ENCODE data around the gene GSTA1.
"Not testable (repeated sequence)": the region's sequence is repeated elsewhere in the genome, so short reads cannot be mapped to it uniquely, and the experiment has no call there.

The GSTA1 gene

DNA sequence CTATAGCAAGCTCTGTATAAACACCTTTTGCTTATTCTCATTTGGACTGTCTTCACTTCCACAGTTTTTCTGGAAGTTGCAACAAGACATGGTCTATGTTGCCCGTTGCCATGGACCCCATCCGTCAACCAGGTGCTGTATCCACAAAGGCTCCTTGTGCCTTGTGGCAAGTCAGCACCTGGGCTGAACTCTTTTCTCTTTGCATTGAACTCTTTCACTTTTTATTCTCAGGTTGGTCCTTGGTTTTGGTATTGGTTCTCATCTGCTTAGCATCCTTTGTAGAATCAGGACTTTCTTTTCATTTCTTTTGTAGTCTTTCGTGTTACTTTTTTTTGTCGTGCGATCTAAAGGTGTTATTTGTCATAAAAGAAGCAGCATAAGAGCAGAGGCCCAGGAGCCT is 5.0 kb upstream of the GSTA1 start:
- no peak for DNase-seq (ENCODE audit: low read depth in 2 of 2)

- no peak for DNase-seq (ENCODE audit: low read depth in 2 of 2)
Observed at GRCh38 chr6:52802806-52803205, 810 bp downstream of the GSTA1 start.

GRCh38 chr6:52801188-52801841 is 2.3 kb downstream of the GSTA1 start:
- DNase-seq (ENCODE audit: low read depth in 2 of 2): no peak

- not testable (repeated sequence) for DNase-seq (ENCODE audit: low read depth in 2 of 2)
Observed at GRCh38 chr6:52799272-52799671, 4.3 kb downstream of the GSTA1 start.

- DNase-seq (ENCODE audit: low read depth in 2 of 2): not testable (repeated sequence)
Observed at GRCh38 chr6:52794366-52794765, 9.2 kb downstream of the GSTA1 start.

DNA sequence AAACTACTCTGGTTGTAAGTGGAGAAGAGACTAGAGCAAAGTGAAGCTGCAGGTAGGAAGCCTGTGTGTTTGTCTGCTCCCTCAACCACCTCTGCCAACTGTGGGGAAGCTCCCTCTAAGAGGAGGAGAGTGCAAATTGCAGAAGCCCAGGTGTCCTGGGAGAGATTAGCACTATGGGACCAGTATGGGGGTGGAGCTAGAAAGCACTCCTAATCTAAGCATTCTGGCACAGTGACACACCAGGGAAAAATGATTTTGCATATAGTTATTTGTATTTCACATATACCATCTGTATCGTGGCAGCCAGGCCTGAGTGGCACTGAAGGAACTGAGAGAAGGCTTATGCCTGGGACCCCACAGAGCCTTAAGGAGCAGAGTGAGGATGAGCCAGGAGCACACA is 12.8 kb downstream of the GSTA1 start:
- no peak for DNase-seq (ENCODE audit: low read depth in 2 of 2)

DNA sequence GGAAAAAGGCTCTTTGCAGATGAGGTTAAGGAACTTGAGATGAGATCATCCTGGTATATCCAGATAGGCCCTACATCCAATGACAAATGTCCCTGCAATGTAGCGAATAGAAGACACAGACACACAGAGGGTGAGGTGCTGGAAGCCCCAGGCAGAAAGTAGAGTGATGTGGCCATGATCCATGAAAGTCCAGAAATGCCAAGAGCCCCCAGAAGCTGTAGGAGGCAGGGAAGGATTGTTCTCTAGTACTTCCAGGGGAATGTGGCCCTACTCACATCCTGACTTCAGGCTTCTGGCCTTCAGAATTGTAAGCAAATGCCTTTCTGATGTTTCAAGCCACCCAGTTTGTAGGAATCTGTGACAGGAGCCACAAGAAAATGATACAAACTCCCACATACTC is 14.0 kb downstream of the GSTA1 start:
- not testable (repeated sequence) for DNase-seq (ENCODE audit: low read depth in 2 of 2)

DNA sequence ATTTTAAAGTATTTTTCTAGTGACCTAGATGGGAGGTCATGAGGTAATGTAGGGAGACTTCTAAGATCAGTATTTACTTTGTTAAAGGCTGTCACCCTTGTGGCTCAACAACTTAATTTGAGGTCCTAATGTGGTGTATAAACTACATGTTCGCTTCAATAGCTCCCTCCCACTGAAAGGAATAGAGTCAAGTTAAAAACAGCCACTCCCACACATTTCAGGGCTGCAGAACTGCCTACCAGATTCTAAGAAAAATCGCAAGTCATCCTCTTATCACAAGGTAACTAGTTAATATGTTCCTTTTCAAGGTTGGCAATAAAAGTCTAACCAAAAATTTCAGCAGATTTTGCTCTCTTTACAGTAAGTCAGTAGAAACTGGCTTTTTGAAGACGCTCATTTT is 15.1 kb downstream of the GSTA1 start:
- no peak for DNase-seq (ENCODE audit: low read depth in 2 of 2)

GRCh38 chr6:52787917-52788316 is 15.7 kb downstream of the GSTA1 start:
- DNase-seq (ENCODE audit: low read depth in 2 of 2): no peak

GRCh38 chr6:52786249-52786956 is 17.2 kb downstream of the GSTA1 start:
- no peak for DNase-seq (ENCODE audit: low read depth in 2 of 2)

GRCh38 chr6:52782696-52783274 is 20.8 kb downstream of the GSTA1 start:
- DNase-seq (ENCODE audit: low read depth in 2 of 2): not testable (repeated sequence)

DNA sequence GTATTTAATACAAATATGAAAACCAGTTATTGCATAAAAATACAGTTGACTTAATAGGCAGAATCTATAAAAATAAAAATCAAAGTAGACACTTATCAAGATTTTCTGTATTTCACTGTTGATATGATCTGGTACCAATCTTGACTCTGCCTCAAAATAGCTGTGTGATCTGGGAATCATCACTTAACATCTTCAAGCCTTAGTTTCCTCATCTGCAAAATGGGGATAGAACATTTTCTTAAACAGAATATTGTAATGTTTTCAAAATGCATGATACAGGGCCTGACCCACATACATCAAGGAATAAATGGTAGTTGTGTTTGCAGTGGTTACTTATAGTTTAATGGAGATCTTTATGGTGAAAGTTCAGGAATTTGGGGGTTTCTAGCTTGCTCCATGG is 21.4 kb downstream of the GSTA1 start:
- DNase-seq (ENCODE audit: low read depth in 2 of 2): not testable (repeated sequence)

DNA sequence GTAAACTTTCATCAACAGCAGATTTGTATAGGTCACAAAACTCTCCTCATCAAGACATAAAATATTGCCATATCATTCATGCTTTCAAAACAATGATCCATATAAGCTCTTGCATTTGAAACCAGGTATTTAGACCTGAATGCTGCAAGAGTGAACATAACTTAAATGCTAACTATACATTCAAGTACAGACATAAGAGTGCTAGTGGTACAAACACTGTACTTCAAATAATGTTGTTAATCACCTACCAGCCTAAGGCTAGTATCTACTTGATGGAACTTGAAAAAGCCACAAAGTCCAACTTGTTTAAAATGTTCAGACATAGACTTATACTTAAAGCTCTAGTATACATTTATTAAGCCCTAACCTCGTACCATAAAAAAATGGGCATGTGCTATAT is 24.4 kb downstream of the GSTA1 start:
- DNase-seq (ENCODE audit: low read depth in 2 of 2): no peak

DNA sequence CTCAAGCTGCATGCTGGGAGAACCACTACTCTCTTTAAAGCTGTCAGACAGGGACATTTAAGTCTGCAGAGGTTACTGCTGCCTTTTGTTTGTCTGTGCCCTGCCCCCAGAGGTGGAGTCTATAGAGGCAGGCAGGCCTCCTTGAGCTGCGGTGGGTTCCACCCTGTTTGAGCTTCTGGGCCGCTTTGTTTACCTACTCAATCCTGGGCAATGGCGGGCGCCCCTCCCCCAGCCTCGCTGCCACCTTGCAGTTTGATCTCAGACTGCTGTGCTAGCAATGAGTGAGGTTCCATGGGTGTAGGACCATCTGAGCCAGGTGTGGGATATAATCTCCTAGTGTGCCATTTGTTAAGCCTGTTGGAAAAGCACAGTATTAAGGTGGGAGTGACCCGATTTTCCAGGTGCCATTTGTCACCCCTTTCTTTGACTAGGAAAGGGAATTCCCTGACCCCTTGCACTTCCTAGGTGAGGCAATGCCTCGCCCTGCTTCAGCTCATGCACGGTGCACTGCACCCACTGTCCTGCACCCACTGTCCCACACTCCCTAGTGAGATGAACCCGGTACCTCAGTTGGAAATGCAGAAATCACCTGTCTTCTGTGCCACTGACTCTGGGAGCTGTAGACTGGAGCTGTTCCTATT is 26.8 kb downstream of the GSTA1 start:
- not testable (repeated sequence) for DNase-seq (ENCODE audit: low read depth in 2 of 2)

- DNase-seq (ENCODE audit: low read depth in 2 of 2): not testable (repeated sequence)
Observed at GRCh38 chr6:52769399-52769798, 34.2 kb downstream of the GSTA1 start.

- not testable (repeated sequence) for DNase-seq (ENCODE audit: low read depth in 2 of 2)
Observed at GRCh38 chr6:52767658-52768057, 36.0 kb downstream of the GSTA1 start.

GRCh38 chr6:52763322-52763916 is 40.2 kb downstream of the GSTA1 start, which contains the start of gene GSTA2:
GSTA2 (minus strand) TSS chr6:52763475; CDS start chr6:52757947, 5,528 bp downstream.
- not testable (repeated sequence) for DNase-seq (ENCODE audit: low read depth in 2 of 2)

DNA sequence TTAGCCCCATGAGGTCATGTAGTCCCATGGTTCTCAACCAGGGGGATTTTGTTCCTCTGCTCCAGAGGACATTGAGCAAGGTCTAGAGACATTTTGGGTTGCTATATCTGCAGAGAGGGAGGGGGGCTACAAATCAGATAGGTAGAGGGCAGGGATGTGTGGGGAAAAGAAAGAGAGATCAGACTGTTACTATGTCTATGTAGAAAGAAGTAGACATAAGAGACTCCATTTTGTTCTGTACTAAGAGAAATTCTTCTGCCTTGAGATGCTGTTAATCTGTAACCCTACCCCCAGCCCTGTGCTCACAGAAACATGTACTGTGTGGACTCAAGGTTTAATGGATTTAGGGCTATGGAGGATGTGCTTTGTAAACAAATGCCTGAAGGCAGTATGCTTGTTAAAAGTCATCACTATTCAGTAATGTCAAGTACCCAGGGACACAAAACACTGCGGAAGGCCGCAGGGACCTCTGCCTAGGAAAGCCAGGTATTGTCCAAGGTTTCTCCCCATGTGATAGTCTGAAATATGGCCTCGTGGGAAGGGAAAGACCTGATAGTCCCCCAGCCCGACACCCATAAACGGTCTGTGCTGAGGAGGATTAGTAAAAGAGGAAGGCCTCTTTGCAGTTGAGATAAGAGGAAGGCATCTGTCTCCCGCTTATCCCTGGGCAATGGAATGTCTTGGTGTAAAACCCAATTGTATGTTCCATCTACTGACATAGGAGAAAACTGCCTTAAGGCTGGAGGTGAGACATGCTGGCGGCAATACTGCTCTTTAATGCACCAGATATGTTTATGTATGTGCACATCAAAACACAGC is 41.7 kb downstream of the GSTA1 start:
- not testable (repeated sequence) for DNase-seq (ENCODE audit: low read depth in 2 of 2)

GRCh38 chr6:52760105-52760765 is 43.4 kb downstream of the GSTA1 start:
- DNase-seq (ENCODE audit: low read depth in 2 of 2): no peak

DNA sequence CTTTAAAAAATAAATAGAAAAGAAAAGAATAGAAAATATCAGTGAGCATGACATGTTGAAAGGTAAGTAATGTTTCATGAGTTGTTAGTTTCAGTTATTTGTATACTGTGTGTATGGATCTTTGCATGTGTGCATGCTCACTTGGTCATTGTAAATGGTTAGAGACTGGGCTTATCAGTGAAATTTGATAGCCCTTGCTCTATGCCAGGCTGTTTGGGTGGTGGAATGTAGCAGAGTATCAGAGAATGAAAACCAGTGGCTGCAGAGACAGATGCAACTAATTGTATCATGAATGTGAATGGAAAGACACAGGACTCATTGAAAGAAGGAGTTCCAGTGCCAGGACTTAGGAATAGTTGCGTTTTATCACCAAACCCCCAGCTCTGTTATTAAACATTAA is 44.5 kb downstream of the GSTA1 start:
- no peak for DNase-seq (ENCODE audit: low read depth in 2 of 2)

Data from stimulated activated CD8-positive, alpha-beta memory T cell treated with anti-CD3 and anti-CD28 coated beads, Interleukin-7, amount 100 ng/mL, for 1 hour (primary cell).